HEK293 (cell line): ENCODE data around the gene ARHGAP6.
"Not testable (repeated sequence)": the region's sequence is repeated elsewhere in the genome, so short reads cannot be mapped to it uniquely, and the experiment has no call there.

Experiments used
- CTCF ChIA-PET: fragments of 350-600 bp; formaldehyde crosslinking; extraction: SDS; loops from one replicate; lab custom pipeline; 2021; ENCODE audit warnings: antibody characterized with exemption; lab: Yijun Ruan, JAX
- POLR2A ChIA-PET: fragments of 300-600 bp; formaldehyde crosslinking; extraction: SDS; loops from one replicate; lab custom pipeline; 2020; ENCODE audit warnings: antibody characterized with exemption, inconsistent platforms; lab: Yijun Ruan, JAX
- H3K27ac ChIP-seq: fragments of 200-500 bp; sonication (Bioruptor generic); 2 replicates; pipeline ENCODE4 v1.5.1; 2014; ENCODE audit warnings: low read depth, low read length, control low read depth, inconsistent platforms; ENCODE audit errors: extremely low read depth
- H3K36me3 ChIP-seq, 2 experiments: fragments of 200-500 bp in 1 of 2; sonication (Bioruptor generic) in 1 of 2; 1 replicate in 1 of 2; 2 replicates in 1 of 2; pipeline ENCODE4 v1.5.1; 2014 to 2017; ENCODE audit warnings: inconsistent platforms in 2 of 2, low read length in 2 of 2; ENCODE audit not compliant: control insufficient read depth in 2 of 2, insufficient read depth in 1 of 2
- H3K4me1 ChIP-seq: fragments of 200-500 bp; sonication (Bioruptor generic); 2 replicates; pipeline ENCODE4 v1.5.1; 2014; ENCODE audit warnings: mild to moderate bottlenecking, low read length, inconsistent platforms; ENCODE audit not compliant: control insufficient read depth, insufficient read depth
- H3K4me3 ChIP-seq: 2 replicates; pipeline ENCODE4 v1.5.1; 2011; ENCODE audit warnings: low read depth, mild to moderate bottlenecking, control low read depth, low read length, moderate library complexity
- H3K9me3 ChIP-seq: fragments of 200-500 bp; sonication (Bioruptor generic); 2 replicates; pipeline ENCODE4 v1.5.1; 2014; ENCODE audit warnings: low read depth, low read length, inconsistent platforms; ENCODE audit not compliant: control insufficient read depth, insufficient read depth
- GLIS1 ChIP-seq: fragments of 450-650 bp; formaldehyde crosslinking; IDR thresholded peaks from 2 replicates; pipeline ENCODE4 v1.5.1; 2016; ENCODE audit warnings: missing biosample characterization, missing genetic modification characterization
- HOXA7 ChIP-seq: sonication (generic); formaldehyde crosslinking; IDR thresholded peaks from 2 replicates; pipeline ENCODE4 v1.8.1; 2022; ENCODE audit warnings: missing genetic modification reagents, borderline replicate concordance
- PRDM1 ChIP-seq: fragments of 450-650 bp; formaldehyde crosslinking; IDR thresholded peaks from 2 replicates; pipeline ENCODE4; 2016; ENCODE audit warnings: missing biosample characterization, missing genetic modification characterization
- SCRT1 ChIP-seq: fragments of 450-650 bp; formaldehyde crosslinking; IDR thresholded peaks from 2 replicates; pipeline ENCODE4 v1.5.1; 2016; ENCODE audit warnings: missing biosample characterization, missing genetic modification characterization, borderline replicate concordance
- SETDB1 ChIP-seq: IDR thresholded peaks from one replicate; pipeline ENCODE4 v1.6.1; 2017; ENCODE audit warnings: mild to moderate bottlenecking, low read length, moderate library complexity, mixed read lengths; ENCODE audit not compliant: insufficient read length
- ZBTB17 ChIP-seq: fragments of 450-650 bp; formaldehyde crosslinking; IDR thresholded peaks from 2 replicates; pipeline ENCODE4 v1.5.1; 2016; ENCODE audit warnings: missing biosample characterization, missing genetic modification characterization
- ZEB2 ChIP-seq: fragments of 450-650 bp; formaldehyde crosslinking; IDR thresholded peaks from 2 replicates; pipeline ENCODE4 v1.5.1; 2016; ENCODE audit warnings: missing biosample characterization, missing genetic modification characterization
- ZIC2 ChIP-seq: fragments of 450-650 bp; formaldehyde crosslinking; IDR thresholded peaks from 2 replicates; pipeline ENCODE4 v1.5.1; 2016; ENCODE audit warnings: missing biosample characterization, missing genetic modification characterization
- ZNF121 ChIP-seq: fragments of 450-650 bp; formaldehyde crosslinking; IDR thresholded peaks from 2 replicates; pipeline ENCODE4 v1.5.1; 2016; ENCODE audit warnings: missing biosample characterization, missing genetic modification characterization
- ZNF155 ChIP-seq: fragments of 450-650 bp; formaldehyde crosslinking; IDR thresholded peaks from 2 replicates; pipeline ENCODE4 v1.5.1; 2016; ENCODE audit warnings: missing biosample characterization, missing genetic modification characterization
- ZNF223 ChIP-seq: fragments of 450-650 bp; formaldehyde crosslinking; IDR thresholded peaks from 2 replicates; pipeline ENCODE4 v1.5.1; 2016; ENCODE audit warnings: missing biosample characterization, missing genetic modification characterization
- ZNF391 ChIP-seq: fragments of 450-650 bp; formaldehyde crosslinking; IDR thresholded peaks from 2 replicates; pipeline ENCODE4 v1.5.1; 2016; ENCODE audit warnings: low read depth, missing biosample characterization, missing genetic modification characterization, borderline replicate concordance
- ZNF510 ChIP-seq: fragments of 450-650 bp; formaldehyde crosslinking; IDR thresholded peaks from 2 replicates; pipeline ENCODE4 v1.5.1; 2018; ENCODE audit warnings: mild to moderate bottlenecking, missing genetic modification characterization, missing biosample characterization; ENCODE audit not compliant: insufficient replicate concordance
- ZNF529 ChIP-seq: fragments of 450-650 bp; formaldehyde crosslinking; IDR thresholded peaks from 2 replicates; pipeline ENCODE4 v1.5.1; 2017; ENCODE audit warnings: missing genetic modification characterization, missing biosample characterization; ENCODE audit not compliant: insufficient replicate concordance
- ZNF600 ChIP-seq: fragments of 450-650 bp; formaldehyde crosslinking; IDR thresholded peaks from 2 replicates; pipeline ENCODE4 v1.5.1; 2016; ENCODE audit warnings: missing biosample characterization, missing genetic modification characterization
- ZNF623 ChIP-seq: fragments of 450-650 bp; formaldehyde crosslinking; IDR thresholded peaks from 2 replicates; pipeline ENCODE4 v1.5.1; 2016; ENCODE audit warnings: missing biosample characterization, missing genetic modification characterization
- ZNF677 ChIP-seq: fragments of 450-650 bp; IDR thresholded peaks from 2 replicates; pipeline ENCODE4 v1.5.0; 2018; ENCODE audit warnings: missing biosample characterization, mild to moderate bottlenecking, missing genetic modification characterization, moderate library complexity
- ZNF701 ChIP-seq: fragments of 450-650 bp; formaldehyde crosslinking; IDR thresholded peaks from 2 replicates; pipeline ENCODE4 v1.5.1; 2016; ENCODE audit warnings: missing biosample characterization, missing genetic modification characterization
- ZNF777 ChIP-seq: fragments of 450-650 bp; formaldehyde crosslinking; IDR thresholded peaks from 2 replicates; pipeline ENCODE4 v1.5.1; 2017; ENCODE audit warnings: missing biosample characterization, missing genetic modification characterization, borderline replicate concordance
- ZSCAN16 ChIP-seq: fragments of 450-650 bp; formaldehyde crosslinking; IDR thresholded peaks from 2 replicates; pipeline ENCODE4 v1.5.1; 2016; ENCODE audit warnings: missing biosample characterization, missing genetic modification characterization
- TF ChIP-seq, protein P1 (sequence below): fragments of 450-650 bp; formaldehyde crosslinking; IDR thresholded peaks from 2 replicates; pipeline ENCODE4 v1.5.1; 2016; ENCODE audit warnings: missing biosample characterization, missing genetic modification characterization
- TF ChIP-seq, protein P2 (sequence below): fragments of 450-650 bp; formaldehyde crosslinking; IDR thresholded peaks from 2 replicates; pipeline ENCODE4 v1.5.1; 2016; ENCODE audit warnings: missing biosample characterization, missing genetic modification characterization, borderline replicate concordance
- TF ChIP-seq, protein P3 (sequence below): fragments of 450-650 bp; formaldehyde crosslinking; IDR thresholded peaks from 2 replicates; pipeline ENCODE4 v1.5.1; 2016; ENCODE audit warnings: missing biosample characterization, missing genetic modification characterization

ARHGAP6 gene

DNA sequence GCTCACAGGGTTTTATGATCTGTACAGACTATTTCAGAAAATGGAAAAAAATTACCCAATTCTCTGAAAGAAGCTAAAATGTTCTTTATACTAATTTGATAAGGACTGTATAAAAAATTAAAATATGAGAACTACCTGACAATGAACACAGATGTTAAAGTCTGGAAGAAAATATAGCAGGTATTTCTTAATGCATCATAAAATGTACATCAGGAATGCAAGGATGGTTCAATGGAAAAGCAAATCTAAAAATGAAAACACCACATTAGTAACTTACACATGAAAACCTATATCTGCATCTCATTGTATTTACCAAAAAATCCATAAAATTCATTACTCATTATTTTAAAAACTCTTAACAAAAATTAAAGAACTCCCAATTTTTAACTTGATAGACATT is 39.4 kb downstream of the ARHGAP6 start:
- ChIA-PET POLR2A (no interaction called here), CTCF (no interaction called here)
- peak; percentile 61 for TF ChIP-seq SETDB1
- no peak for TF ChIP-seq ZNF623 (tag by site-specific recombination)
- no peak for TF ChIP-seq ZNF529

DNA sequence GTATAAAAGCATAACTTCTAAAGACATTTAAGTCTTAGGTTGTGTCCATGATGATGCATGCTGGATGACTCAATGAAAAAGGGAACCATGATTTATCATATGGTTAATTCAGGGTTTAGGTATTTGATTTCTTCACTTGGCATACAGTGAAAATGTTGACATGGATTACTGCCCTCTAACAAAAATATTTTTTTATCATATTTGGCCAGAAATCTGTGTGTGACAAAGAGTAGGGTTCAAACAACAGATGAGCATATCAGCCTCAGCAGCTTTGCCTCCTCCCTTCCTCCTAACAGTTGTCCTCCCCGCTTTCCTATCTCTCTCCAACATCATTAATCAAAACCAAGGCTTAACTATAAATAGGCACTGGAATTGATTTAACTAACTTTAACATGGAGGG is 46.3 kb downstream of the ARHGAP6 start:
- TF ChIP-seq ZNF777: no peak
- TF ChIP-seq HOXA7 (CRISPR knock-in tag): no peak
- no peak for TF ChIP-seq ZNF155 (tag by site-specific recombination)
- TF ChIP-seq ZSCAN16: no peak
- TF ChIP-seq ZNF677 (tag by site-specific recombination): no peak
- TF ChIP-seq ZNF600 (tag by site-specific recombination): no peak
- TF ChIP-seq ZNF391 (tag by site-specific recombination): no peak
- TF ChIP-seq ZNF121 (tag by site-specific recombination): no peak
- Histone ChIP-seq H3K36me3 (no peaks in the 10 kb centered on the region), H3K4me3 (no peak overlapping the region), H3K9me3 (no peaks in the 10 kb centered on the region), H3K4me1 (no peaks in the 10 kb centered on the region), H3K27ac (no peak overlapping the region)
- POLR2A ChIA-PET: no interaction called here
- CTCF ChIA-PET: no interaction called here

More for the DNA sequence above, 39.4 kb downstream of the ARHGAP6 start:
- Histone ChIP-seq H3K27ac (no peak overlapping the region), H3K4me3 (no peak overlapping the region), H3K9me3 (no peaks in the 10 kb centered on the region), H3K4me1 (no peaks in the 10 kb centered on the region), H3K36me3 (no peaks in the 10 kb centered on the region)

DNA sequence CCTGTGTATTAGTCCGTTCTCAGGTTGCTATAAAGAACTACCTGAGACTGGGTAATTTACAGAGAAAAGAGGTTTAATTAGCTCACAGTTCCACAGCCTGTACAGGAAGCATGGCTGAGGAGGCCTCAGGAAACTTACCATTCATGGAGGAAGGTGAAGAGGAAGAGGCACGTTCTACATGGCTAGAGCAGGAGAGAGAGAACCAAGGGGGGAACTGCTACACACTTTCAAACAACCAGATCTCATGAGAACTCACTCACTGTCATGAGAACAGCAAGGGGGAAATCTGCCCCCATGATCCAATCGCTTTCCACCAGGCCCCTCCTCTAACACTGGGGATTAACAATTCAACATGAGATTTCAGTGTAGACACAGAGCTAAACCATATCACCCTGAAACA is 51.5 kb downstream of the ARHGAP6 start:
- H3K4me1 ChIP-seq, H3K36me3 ChIP-seq, CTCF ChIA-PET, H3K4me3 ChIP-seq, H3K27ac ChIP-seq, POLR2A ChIA-PET, H3K9me3 ChIP-seq: not testable (repeated sequence)
- TF ChIP-seq ZNF701 (tag by site-specific recombination): peak; percentile 77; the same call in 1 of the 2 replicates

DNA sequence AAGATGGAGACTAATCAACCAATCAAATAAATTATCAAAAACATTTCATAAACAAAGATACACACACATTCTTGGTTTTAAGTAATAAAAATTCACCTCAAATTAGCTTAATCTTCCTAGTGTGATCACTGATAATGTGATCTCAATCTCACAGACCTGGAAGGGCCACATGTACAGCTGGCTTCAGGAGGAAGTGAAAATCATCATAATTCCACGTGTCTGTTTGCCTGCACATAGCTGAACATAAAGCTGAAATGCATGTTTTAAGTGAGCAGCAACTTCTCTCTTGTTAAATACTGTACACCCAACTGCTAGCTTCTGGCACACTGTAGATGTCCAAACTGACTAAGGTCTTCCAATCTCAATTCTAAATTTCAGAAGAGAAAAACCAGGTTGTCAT is 53.8 kb downstream of the ARHGAP6 start:
- ChIA-PET CTCF (interaction anchor here (1.0 kb wide), 1 partner anchor 10 kb away, joined by 3 read pairs; no protein-coding TSS in a partner anchor), POLR2A (no interaction called here)
- Histone ChIP-seq H3K9me3 (no peaks in the 10 kb centered on the region), H3K4me1 (no peaks in the 10 kb centered on the region), H3K4me3 (no peak overlapping the region), H3K27ac (no peak overlapping the region), H3K36me3 (no peaks in the 10 kb centered on the region)
- TF ChIP-seq PRDM1 (tag by site-specific recombination) (no peak), ZNF510 (no peak), ZEB2 (tag by site-specific recombination) (no peak), GLIS1 (no peak), ZBTB17 (tag by site-specific recombination) (no peak), SCRT1 (tag by site-specific recombination) (no peak), ZNF391 (tag by site-specific recombination) (no peak), ZNF223 (tag by site-specific recombination) (no peak), ZIC2 (tag by site-specific recombination) (no peak)
- TF ChIP-seq, protein P1, sequence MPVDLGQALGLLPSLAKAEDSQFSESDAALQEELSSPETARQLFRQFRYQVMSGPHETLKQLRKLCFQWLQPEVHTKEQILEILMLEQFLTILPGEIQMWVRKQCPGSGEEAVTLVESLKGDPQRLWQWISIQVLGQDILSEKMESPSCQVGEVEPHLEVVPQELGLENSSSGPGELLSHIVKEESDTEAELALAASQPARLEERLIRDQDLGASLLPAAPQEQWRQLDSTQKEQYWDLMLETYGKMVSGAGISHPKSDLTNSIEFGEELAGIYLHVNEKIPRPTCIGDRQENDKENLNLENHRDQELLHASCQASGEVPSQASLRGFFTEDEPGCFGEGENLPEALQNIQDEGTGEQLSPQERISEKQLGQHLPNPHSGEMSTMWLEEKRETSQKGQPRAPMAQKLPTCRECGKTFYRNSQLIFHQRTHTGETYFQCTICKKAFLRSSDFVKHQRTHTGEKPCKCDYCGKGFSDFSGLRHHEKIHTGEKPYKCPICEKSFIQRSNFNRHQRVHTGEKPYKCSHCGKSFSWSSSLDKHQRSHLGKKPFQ (tag by site-specific recombination): no peak
- TF ChIP-seq, protein P2, sequence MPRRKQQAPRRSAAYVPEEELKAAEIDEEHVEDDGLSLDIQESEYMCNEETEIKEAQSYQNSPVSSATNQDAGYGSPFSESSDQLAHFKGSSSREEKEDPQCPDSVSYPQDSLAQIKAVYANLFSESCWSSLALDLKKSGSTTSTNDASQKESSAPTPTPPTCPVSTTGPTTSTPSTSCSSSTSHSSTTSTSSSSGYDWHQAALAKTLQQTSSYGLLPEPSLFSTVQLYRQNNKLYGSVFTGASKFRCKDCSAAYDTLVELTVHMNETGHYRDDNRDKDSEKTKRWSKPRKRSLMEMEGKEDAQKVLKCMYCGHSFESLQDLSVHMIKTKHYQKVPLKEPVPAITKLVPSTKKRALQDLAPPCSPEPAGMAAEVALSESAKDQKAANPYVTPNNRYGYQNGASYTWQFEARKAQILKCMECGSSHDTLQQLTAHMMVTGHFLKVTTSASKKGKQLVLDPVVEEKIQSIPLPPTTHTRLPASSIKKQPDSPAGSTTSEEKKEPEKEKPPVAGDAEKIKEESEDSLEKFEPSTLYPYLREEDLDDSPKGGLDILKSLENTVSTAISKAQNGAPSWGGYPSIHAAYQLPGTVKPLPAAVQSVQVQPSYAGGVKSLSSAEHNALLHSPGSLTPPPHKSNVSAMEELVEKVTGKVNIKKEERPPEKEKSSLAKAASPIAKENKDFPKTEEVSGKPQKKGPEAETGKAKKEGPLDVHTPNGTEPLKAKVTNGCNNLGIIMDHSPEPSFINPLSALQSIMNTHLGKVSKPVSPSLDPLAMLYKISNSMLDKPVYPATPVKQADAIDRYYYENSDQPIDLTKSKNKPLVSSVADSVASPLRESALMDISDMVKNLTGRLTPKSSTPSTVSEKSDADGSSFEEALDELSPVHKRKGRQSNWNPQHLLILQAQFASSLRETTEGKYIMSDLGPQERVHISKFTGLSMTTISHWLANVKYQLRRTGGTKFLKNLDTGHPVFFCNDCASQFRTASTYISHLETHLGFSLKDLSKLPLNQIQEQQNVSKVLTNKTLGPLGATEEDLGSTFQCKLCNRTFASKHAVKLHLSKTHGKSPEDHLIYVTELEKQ: no peak
- TF ChIP-seq, protein P3, sequence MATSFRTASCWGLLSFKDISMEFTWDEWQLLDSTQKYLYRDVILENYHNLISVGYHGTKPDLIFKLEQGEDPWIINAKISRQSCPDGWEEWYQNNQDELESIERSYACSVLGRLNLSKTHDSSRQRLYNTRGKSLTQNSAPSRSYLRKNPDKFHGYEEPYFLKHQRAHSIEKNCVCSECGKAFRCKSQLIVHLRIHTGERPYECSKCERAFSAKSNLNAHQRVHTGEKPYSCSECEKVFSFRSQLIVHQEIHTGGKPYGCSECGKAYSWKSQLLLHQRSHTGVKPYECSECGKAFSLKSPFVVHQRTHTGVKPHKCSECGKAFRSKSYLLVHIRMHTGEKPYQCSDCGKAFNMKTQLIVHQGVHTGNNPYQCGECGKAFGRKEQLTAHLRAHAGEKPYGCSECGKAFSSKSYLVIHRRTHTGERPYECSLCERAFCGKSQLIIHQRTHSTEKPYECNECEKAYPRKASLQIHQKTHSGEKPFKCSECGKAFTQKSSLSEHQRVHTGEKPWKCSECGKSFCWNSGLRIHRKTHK (tag by site-specific recombination): no peak
